ENCODE results near the gene TIGAR. TPM values are rescaled to one million over a fixed set of nuclear protein-coding genes. Genes with fewer than 3 reads are reported as not detected.
A peak's percentile ranks its signal among the peaks of the same experiment; 100 is the strongest.

TIGAR gene
- total and polyA plus RNA-seq, 2 donors (not counting 1 experiment from before 2014, with no cell fraction given): 15.3 to 19.5 TPM

GRCh38 chr12:4281173-4281654 is 39.8 kb upstream of the TIGAR start:
- H3K9me3 ChIP-seq (ENCODE audit: control insufficient read depth, insufficient read depth, low read depth, low read length): no peaks in the 10 kb centered on the region
- no peaks in the 10 kb centered on the region for H3K79me2 ChIP-seq (ENCODE audit: control insufficient read depth, insufficient read depth, low read length)

GRCh38 chr12:4282103-4282891 is 38.7 kb upstream of the TIGAR start:
- no peak overlapping the region for H3K27ac ChIP-seq (ENCODE audit: insufficient read depth, low read length)
- no peaks in the 10 kb centered on the region for H4K20me1 ChIP-seq (ENCODE audit: control insufficient read depth, extremely low read depth, insufficient read depth, low read length)
- H3K36me3 ChIP-seq (ENCODE audit: control insufficient read depth, insufficient read depth, low read length): no peaks in the 10 kb centered on the region
- no peak overlapping the region for H2AFZ ChIP-seq (ENCODE audit: low read length)
- no peak overlapping the region for H3K9ac ChIP-seq (ENCODE audit: insufficient read depth, low read length)
- no peak overlapping the region for H3K4me2 ChIP-seq (ENCODE audit: extremely low read depth, insufficient read depth, low read length)
- H3K79me2 ChIP-seq (ENCODE audit: control insufficient read depth, insufficient read depth, low read length): no peaks in the 10 kb centered on the region
- H3K9me3 ChIP-seq (ENCODE audit: control insufficient read depth, insufficient read depth, low read depth, low read length): no peaks in the 10 kb centered on the region
- no peak overlapping the region for H3K4me3 ChIP-seq (replicated peaks in 1 of 4; ENCODE audit: control extremely low read depth in 1 of 4, insufficient read depth in 1 of 4, low read depth in 3 of 4, low read length in 4 of 4)
- DNase-seq (ENCODE audit: low read depth in 2 of 2): no peak
- TF ChIP-seq EZH2 (IDR thresholded peaks at IDR 0.05; ENCODE audit: low read length, missing control alignments): no peak
- TF ChIP-seq, protein P1, sequence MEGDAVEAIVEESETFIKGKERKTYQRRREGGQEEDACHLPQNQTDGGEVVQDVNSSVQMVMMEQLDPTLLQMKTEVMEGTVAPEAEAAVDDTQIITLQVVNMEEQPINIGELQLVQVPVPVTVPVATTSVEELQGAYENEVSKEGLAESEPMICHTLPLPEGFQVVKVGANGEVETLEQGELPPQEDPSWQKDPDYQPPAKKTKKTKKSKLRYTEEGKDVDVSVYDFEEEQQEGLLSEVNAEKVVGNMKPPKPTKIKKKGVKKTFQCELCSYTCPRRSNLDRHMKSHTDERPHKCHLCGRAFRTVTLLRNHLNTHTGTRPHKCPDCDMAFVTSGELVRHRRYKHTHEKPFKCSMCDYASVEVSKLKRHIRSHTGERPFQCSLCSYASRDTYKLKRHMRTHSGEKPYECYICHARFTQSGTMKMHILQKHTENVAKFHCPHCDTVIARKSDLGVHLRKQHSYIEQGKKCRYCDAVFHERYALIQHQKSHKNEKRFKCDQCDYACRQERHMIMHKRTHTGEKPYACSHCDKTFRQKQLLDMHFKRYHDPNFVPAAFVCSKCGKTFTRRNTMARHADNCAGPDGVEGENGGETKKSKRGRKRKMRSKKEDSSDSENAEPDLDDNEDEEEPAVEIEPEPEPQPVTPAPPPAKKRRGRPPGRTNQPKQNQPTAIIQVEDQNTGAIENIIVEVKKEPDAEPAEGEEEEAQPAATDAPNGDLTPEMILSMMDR (conservative IDR thresholded peaks at IDR 0.05 in 1 of 2, IDR thresholded peaks at IDR 0.05 in 1 of 2; ENCODE audit: low read depth in 1 of 2, low read length in 2 of 2): no peak
- no peaks in the 10 kb centered on the region for H3K4me1 ChIP-seq (ENCODE audit: control insufficient read depth, extremely low read depth, insufficient read depth, low read length)
- H3K27me3 ChIP-seq (ENCODE audit: control insufficient read depth, insufficient read depth, low read length): no peaks in the 10 kb centered on the region

More at GRCh38 chr12:4281173-4281654, 39.8 kb upstream of the TIGAR start:
- H3K9ac ChIP-seq (ENCODE audit: insufficient read depth, low read length): no peak overlapping the region
- no peak overlapping the region for H3K27ac ChIP-seq (ENCODE audit: insufficient read depth, low read length)
- TF ChIP-seq, protein P1 (conservative IDR thresholded peaks at IDR 0.05 in 1 of 2, IDR thresholded peaks at IDR 0.05 in 1 of 2; ENCODE audit: low read depth in 1 of 2, low read length in 2 of 2): no peak
- TF ChIP-seq EZH2 (IDR thresholded peaks at IDR 0.05; ENCODE audit: low read length, missing control alignments): no peak
- H3K4me1 ChIP-seq (ENCODE audit: control insufficient read depth, extremely low read depth, insufficient read depth, low read length): no peaks in the 10 kb centered on the region
- no peak overlapping the region for H3K4me3 ChIP-seq (replicated peaks in 1 of 4; ENCODE audit: control extremely low read depth in 1 of 4, insufficient read depth in 1 of 4, low read depth in 3 of 4, low read length in 4 of 4)
- no peaks in the 10 kb centered on the region for H4K20me1 ChIP-seq (ENCODE audit: control insufficient read depth, extremely low read depth, insufficient read depth, low read length)
- DNase-seq (ENCODE audit: low read depth in 2 of 2): peak in 1 of 2 donors; percentile 40
- peaks cover 3% of the 10 kb centered on the region for H3K27me3 ChIP-seq (ENCODE audit: control insufficient read depth, insufficient read depth, low read length)
- H2AFZ ChIP-seq (ENCODE audit: low read length): no peak overlapping the region
- H3K4me2 ChIP-seq (ENCODE audit: extremely low read depth, insufficient read depth, low read length): no peak overlapping the region
- H3K36me3 ChIP-seq (ENCODE audit: control insufficient read depth, insufficient read depth, low read length): no peaks in the 10 kb centered on the region

DNA sequence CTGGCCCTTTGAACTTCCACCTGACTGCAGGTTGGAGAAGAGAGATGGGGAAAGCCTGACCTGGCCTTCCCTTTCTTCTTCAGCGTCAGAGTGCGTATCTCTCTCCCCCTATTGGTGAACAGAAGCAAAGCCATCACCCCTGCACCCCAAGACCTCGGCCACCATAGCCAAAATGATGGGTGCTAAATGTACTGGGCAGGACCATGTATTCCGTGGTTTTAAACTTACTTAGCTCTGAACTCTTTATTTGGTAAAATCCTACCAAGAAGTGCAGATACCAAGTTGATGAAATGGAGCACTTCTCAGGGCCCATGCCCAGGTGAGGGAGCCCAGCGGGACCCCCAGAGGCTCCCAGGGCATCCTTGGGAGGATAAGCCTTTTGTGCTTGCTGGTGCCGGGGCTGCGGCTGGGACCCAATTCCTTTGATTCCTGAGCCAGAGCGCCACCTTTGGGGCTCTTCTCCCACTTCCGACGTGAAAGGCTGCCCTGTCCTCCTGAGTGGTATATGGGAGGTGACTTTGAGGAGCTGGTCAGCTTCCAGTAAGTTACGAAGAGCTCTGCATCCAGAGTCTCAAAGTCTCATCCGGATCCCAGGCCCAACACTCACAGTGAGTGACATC is 38.0 kb upstream of the TIGAR start:
- TF ChIP-seq EZH2 (IDR thresholded peaks at IDR 0.05; ENCODE audit: low read length, missing control alignments): no peak
- TF ChIP-seq, protein P1 (conservative IDR thresholded peaks at IDR 0.05 in 1 of 2, IDR thresholded peaks at IDR 0.05 in 1 of 2; ENCODE audit: low read depth in 1 of 2, low read length in 2 of 2): no peak
- no peak overlapping the region for H2AFZ ChIP-seq (ENCODE audit: low read length)

More for the DNA sequence above, 38.0 kb upstream of the TIGAR start:
- Histone ChIP-seq H3K27ac (ENCODE audit: insufficient read depth, low read length) (no peak overlapping the region), H4K20me1 (ENCODE audit: control insufficient read depth, extremely low read depth, insufficient read depth, low read length) (no peaks in the 10 kb centered on the region), H3K79me2 (ENCODE audit: control insufficient read depth, insufficient read depth, low read length) (no peaks in the 10 kb centered on the region), H3K4me2 (ENCODE audit: extremely low read depth, insufficient read depth, low read length) (no peak overlapping the region), H3K4me1 (ENCODE audit: control insufficient read depth, extremely low read depth, insufficient read depth, low read length) (no peaks in the 10 kb centered on the region), H3K9me3 (ENCODE audit: control insufficient read depth, insufficient read depth, low read depth, low read length) (no peaks in the 10 kb centered on the region), H3K9ac (ENCODE audit: insufficient read depth, low read length) (no peak overlapping the region), H3K27me3 (ENCODE audit: control insufficient read depth, insufficient read depth, low read length) (no peaks in the 10 kb centered on the region), H3K36me3 (ENCODE audit: control insufficient read depth, insufficient read depth, low read length) (no peaks in the 10 kb centered on the region), H3K4me3 (replicated peaks in 1 of 4; ENCODE audit: control extremely low read depth in 1 of 4, insufficient read depth in 1 of 4, low read depth in 3 of 4, low read length in 4 of 4) (no peak overlapping the region)
- DNase-seq (ENCODE audit: low read depth in 2 of 2): no peak

Data from fibroblast of lung (primary cell).